Neural cell (in vitro differentiated cells): ENCODE data around the gene KRAS. TPM values are rescaled to one million over a fixed set of nuclear protein-coding genes. Genes with fewer than 3 reads are reported as not detected.

Experiments used
- H2AFZ ChIP-seq: fragments of 200-600, 300-800 bp; sonication (generic), shearing (Covaris generic); 2 replicates; pipeline ENCODE4 v1.6.0; 2014; ENCODE audit warnings: low read depth, mild to moderate bottlenecking, antibody characterized with exemption, low read length, moderate library complexity
- H3F3A ChIP-seq: fragments of 200-600 bp; shearing (Covaris generic); 2 replicates; pipeline ENCODE4 v1.6.1; 2016; ENCODE audit warnings: mild to moderate bottlenecking, moderate library complexity, mixed read lengths, antibody characterized with exemption, low read length; ENCODE audit not compliant: insufficient read depth, poor library complexity, severe bottlenecking
- H3K27ac ChIP-seq: fragments of 200-600, 300-800 bp; sonication (generic), shearing (Covaris generic); 2 replicates; pipeline ENCODE4 v1.5.1; 2014; ENCODE audit warnings: mild to moderate bottlenecking, low read length, moderate library complexity
- H3K27me3 ChIP-seq: fragments of 300-800, 200-600 bp; sonication (generic), shearing (Covaris generic); 2 replicates; pipeline ENCODE4 v1.6.0; 2014; ENCODE audit warnings: mild to moderate bottlenecking, low read depth, low read length, moderate library complexity; ENCODE audit not compliant: insufficient read depth
- H3K36me3 ChIP-seq: fragments of 300-800, 200-600 bp; sonication (generic), shearing (Covaris generic); 2 replicates; pipeline ENCODE4 v1.5.1; 2014; ENCODE audit warnings: mild to moderate bottlenecking, antibody characterized with exemption, low read length, moderate library complexity; ENCODE audit not compliant: insufficient read depth
- H3K4me2 ChIP-seq: fragments of 300-800, 200-600 bp; sonication (generic), shearing (Covaris generic); 2 replicates; pipeline ENCODE4 v1.6.0; 2014; ENCODE audit warnings: mild to moderate bottlenecking, low read length
- H3K4me3 ChIP-seq: fragments of 300-800, 200-600 bp; sonication (generic), shearing (Covaris generic); 2 replicates; pipeline ENCODE4 v1.5.1; 2014; ENCODE audit warnings: mild to moderate bottlenecking, low read length, moderate library complexity
- H3K79me2 ChIP-seq: fragments of 200-600 bp; shearing (Covaris generic); replicated peaks from 2 replicates; pipeline ENCODE4 v1.6.0; 2014; ENCODE audit warnings: mild to moderate bottlenecking, low read length, moderate library complexity; ENCODE audit not compliant: insufficient read depth
- H3K9ac ChIP-seq: fragments of 300-800, 200-600 bp; sonication (generic), shearing (Covaris generic); 2 replicates; pipeline ENCODE4 v1.6.1; 2016; ENCODE audit warnings: mild to moderate bottlenecking, low read length, mixed read lengths
- H3K9me2 ChIP-seq: fragments of 200-600 bp; shearing (Covaris generic); 2 replicates; pipeline ENCODE4 v1.6.1; 2016; ENCODE audit warnings: mild to moderate bottlenecking, low read length, mixed read lengths; ENCODE audit not compliant: insufficient read depth
- H3K9me3 ChIP-seq: fragments of 200-600, 300-800 bp; sonication (generic), shearing (Covaris generic); 2 replicates; pipeline ENCODE4 v1.6.1; 2016; ENCODE audit warnings: mild to moderate bottlenecking, mixed run types, low read length, moderate library complexity, mixed read lengths
- H4K20me1 ChIP-seq: fragments of 200-600 bp; shearing (Covaris generic); 2 replicates; pipeline ENCODE4 v1.6.1; 2016; ENCODE audit warnings: mild to moderate bottlenecking, mixed run types; ENCODE audit not compliant: insufficient read depth
- CTCF ChIP-seq: fragments of 450-650 bp; IDR thresholded peaks from 2 replicates; pipeline ENCODE4 v1.5.1; 2014; ENCODE audit warnings: antibody characterized with exemption, mild to moderate bottlenecking, moderate library complexity; ENCODE audit not compliant: poor library complexity, severe bottlenecking
- EP300 ChIP-seq: fragments of 450-650 bp; conservative IDR thresholded peaks from 2 replicates; pipeline ENCODE4 v1.6.1; 2014; ENCODE audit warnings: antibody characterized with exemption, mild to moderate bottlenecking, moderate library complexity; ENCODE audit not compliant: poor library complexity, severe bottlenecking
- EZH2 ChIP-seq: fragments of 200-600, 300-800 bp; shearing (Covaris generic), sonication (generic); IDR thresholded peaks from 2 replicates; pipeline ENCODE4 v1.6.1; 2014; ENCODE audit warnings: antibody characterized with exemption, low read length, borderline replicate concordance, mild to moderate bottlenecking; ENCODE audit not compliant: insufficient read depth, poor library complexity, severe bottlenecking
- MXI1 ChIP-seq: fragments of 450-650 bp; conservative IDR thresholded peaks from 2 replicates; pipeline ENCODE4 v1.6.1; 2014; ENCODE audit warnings: antibody characterized with exemption, mild to moderate bottlenecking; ENCODE audit not compliant: poor library complexity, severe bottlenecking
- POLR2AphosphoS5 ChIP-seq: IDR thresholded peaks from 2 replicates; pipeline ENCODE4 v1.6.1; 2012
- RAD21 ChIP-seq: fragments of 450-650 bp; conservative IDR thresholded peaks from 2 replicates; pipeline ENCODE4 v1.6.1; 2014; ENCODE audit warnings: antibody characterized with exemption, mild to moderate bottlenecking, moderate library complexity
- REST ChIP-seq: IDR thresholded peaks from 2 replicates; pipeline ENCODE4 v1.6.1; 2012; ENCODE audit warnings: borderline replicate concordance
- SMC3 ChIP-seq: fragments of 450-650 bp; conservative IDR thresholded peaks from 2 replicates; pipeline ENCODE4 v1.6.1; 2014; ENCODE audit warnings: antibody characterized with exemption, mild to moderate bottlenecking, moderate library complexity; ENCODE audit not compliant: poor library complexity
- TAF1 ChIP-seq: IDR thresholded peaks from 2 replicates; pipeline ENCODE4 v1.6.1; 2012; ENCODE audit warnings: low read depth
- polyA plus RNA-seq: library from polyadenylated mRNA; depleted of rRNA; stranded (reverse); fragments of >200 nt; gene quantifications from 2 replicates; pipeline ENCODE4 v1.2.3, GENCODE V29; 2014

KRAS gene
- polyA plus RNA-seq, 1 donor from 2014 or later, result 34.7 TPM

GRCh38 chr12:25280082-25280481, 29.4 kb upstream of the KRAS start:
- Histone ChIP-seq H3K27me3 (no peaks in the 10 kb centered on the region), H4K20me1 (no peaks in the 10 kb centered on the region), H3K79me2 (no peaks in the 10 kb centered on the region), H3K9ac (no peak overlapping the region), H3K27ac (no peak overlapping the region), H3K4me3 (no peak overlapping the region), H3K9me3 (no peaks in the 10 kb centered on the region), H3K36me3 (no peaks in the 10 kb centered on the region), H3F3A (no peaks in the 10 kb centered on the region), H3K9me2 (no peaks in the 10 kb centered on the region), H3K4me2 (no peak overlapping the region), H2AFZ (no peak overlapping the region)
- TF ChIP-seq EP300 (no peak), TAF1 (no peak), EZH2 (no peak), SMC3 (no peak), CTCF (no peak), MXI1 (no peak), REST (no peak), POLR2AphosphoS5 (no peak), RAD21 (no peak)

GRCh38 chr12:25278269-25278668, 27.5 kb upstream of the KRAS start:
- no peak overlapping the region for H3K4me3 ChIP-seq
- TF ChIP-seq EZH2 (no peak), TAF1 (no peak), EP300 (no peak), RAD21 (no peak), MXI1 (no peak), POLR2AphosphoS5 (no peak), CTCF (no peak), SMC3 (no peak)

More at GRCh38 chr12:25278269-25278668, 27.5 kb upstream of the KRAS start:
- Histone ChIP-seq H3F3A (no peaks in the 10 kb centered on the region), H3K27me3 (no peaks in the 10 kb centered on the region), H3K9ac (no peak overlapping the region), H3K36me3 (no peaks in the 10 kb centered on the region), H3K27ac (no peak overlapping the region), H3K9me3 (no peaks in the 10 kb centered on the region), H4K20me1 (no peaks in the 10 kb centered on the region), H3K9me2 (no peaks in the 10 kb centered on the region), H3K79me2 (no peaks in the 10 kb centered on the region), H2AFZ (no peak overlapping the region), H3K4me2 (no peak overlapping the region)
